ENCODE results near the gene PTGES3L. TPM values are rescaled to one million over a fixed set of nuclear protein-coding genes. Genes with fewer than 3 reads are reported as not detected.

Gene PTGES3L
- total and polyA plus RNA-seq, 2 of the 13 experiments (the other 11 are each of a cell fraction or from before 2014, with no cell fraction given), result 1.2 to 2.9 TPM

- peak; percentile 94 for TF ChIP-seq ZBTB21 (CRISPR knock-in tag; IDR thresholded peaks at IDR 0.05)
- TF ChIP-seq EZH2 (conservative IDR thresholded peaks at IDR 0.05; ENCODE audit: low read depth, low read length), result no peak
Observed at GRCh38 chr17:43010667-43011308, 30.9 kb upstream of the PTGES3L start (continued).

- peaks cover 81% of the 10 kb centered on the region for H3K4me1 ChIP-seq (ENCODE audit: insufficient read depth, low read length)
- TF ChIP-seq NR2F2 (IDR thresholded peaks at IDR 0.05; ENCODE audit: borderline replicate concordance, low read depth) (no peak), XBP1 (CRISPR knock-in tag; IDR thresholded peaks at IDR 0.05) (no peak), EEA1 (CRISPR knock-in tag; IDR thresholded peaks at IDR 0.05; ENCODE audit: borderline replicate concordance) (0 out of 2 replicates have a peak, but pooled peaks have one; percentile 77), HDAC1 (CRISPR knock-in tag; IDR thresholded peaks at IDR 0.05) (peak; percentile 75; the same call in 1 of the 2 replicates), ZBTB46 (CRISPR knock-in tag; IDR thresholded peaks at IDR 0.05; ENCODE audit: borderline replicate concordance) (no peak), NKX3-1 (CRISPR knock-in tag; IDR thresholded peaks at IDR 0.05) (no peak), ZNF75D (CRISPR knock-in tag; IDR thresholded peaks at IDR 0.05; ENCODE audit: borderline replicate concordance) (no peak), MYPOP (CRISPR knock-in tag; IDR thresholded peaks at IDR 0.05) (peak; percentile 84), HOXD1 (CRISPR knock-in tag; IDR thresholded peaks at IDR 0.05) (no peak), FOXO1 (CRISPR knock-in tag; IDR thresholded peaks at IDR 0.05) (peak; percentile 33; the same call in 1 of the 2 replicates), DMTF1 (CRISPR knock-in tag; IDR thresholded peaks at IDR 0.05) (no peak), KLF15 (CRISPR knock-in tag; IDR thresholded peaks at IDR 0.05; ENCODE audit: borderline replicate concordance) (no peak)
Observed at GRCh38 chr17:43006639-43007551, 27.0 kb upstream of the PTGES3L start, which contains the start of gene IFI35. Gene IFI35, plus strand, starts transcription at chr17:43006784. Its CDS starts 164 bp downstream, at chr17:43006948.

More at GRCh38 chr17:43006639-43007551, 27.0 kb upstream of the PTGES3L start, which contains the start of gene IFI35:
- no peaks in the 10 kb centered on the region; a peak in 1 of 5 replicates for H3K27me3 ChIP-seq (ENCODE audit: control insufficient read depth in 1 of 2, insufficient read depth in 2 of 2, low read length in 2 of 2)
- peak within 1 kb of the TSS; percentile 92 for H3K4me2 ChIP-seq (ENCODE audit: low read depth, low read length)
- 16% methylated on average over 18 of the region's 18 CpGs for WGBS (ENCODE audit: low lambda C conversion rate)
- intact Hi-C loops (cut with micrococcal nuclease; ENCODE audit: unreplicated experiment), result loop anchor here (5.0 kb wide), 1 partner anchor 165 kb away; the partner anchor contains the start of gene NBR1
- in situ Hi-C loops (cut with HindIII; ENCODE audit: extremely low pct_ligation_motif_present, low pct_unique_long_range_greater_than_20kb), result no loop called here
- H3K4me3 ChIP-seq (replicated peaks in 1 of 3; ENCODE audit: insufficient read depth in 1 of 3, low read depth in 2 of 3, low read length in 3 of 3), result peak within 1 kb of the TSS; percentile 71 to 92 (median 88)
- peak within 1 kb of the TSS; percentile 75 for H2AFZ ChIP-seq (ENCODE audit: low read length)
- POLR2A ChIA-PET, result interaction anchor here (0.6 to 8.3 kb wide), 10 partner anchors 9 to 221 kb away, joined by 3 to 162 read pairs (median 4); partner anchors contain the start of genes NBR1, RPL27, TMEM106A and VAT1
- H3K79me2 ChIP-seq (ENCODE audit: insufficient read depth, low read length), result peaks cover 7% of the 10 kb centered on the region
- TSS peak; percentile 44 for BruUV-seq (replicated peaks)
- H3K9me3 ChIP-seq (ENCODE audit: low read length), result no peaks in the 10 kb centered on the region
- peak; percentile 78 for ATAC-seq
- FAIRE-seq, result peak; percentile 59
- CTCF ChIA-PET (ENCODE audit: low intra/inter-chr PET ratio, low total read pairs), result no interaction called here
- H3K36me3 ChIP-seq (replicated peaks in 1 of 2; ENCODE audit: control insufficient read depth in 1 of 2, insufficient read depth in 2 of 2, low read length in 2 of 2), result peaks cover 5 to 15% of the 10 kb centered on the region in 2 experiments
- peak; percentile 83 for DNase-seq (ENCODE audit: low spot score)
- peaks cover 4% of the 10 kb centered on the region; the same call in 1 of the 2 replicates for H4K20me1 ChIP-seq (ENCODE audit: insufficient read depth, low read length)
- peak within 1 kb of the TSS; percentile 92 for H3K27ac ChIP-seq (ENCODE audit: extremely low read length, insufficient read depth, low read length)
- H3K9ac ChIP-seq (ENCODE audit: insufficient read depth, low read depth, low read length), result peak within 1 kb of the TSS; percentile 92

Data from HepG2 (cell line).